Left lobe of liver (tissue), 2 donors: ENCODE results near the gene MYL5. TPM values are rescaled to one million over a fixed set of nuclear protein-coding genes. Genes with fewer than 3 reads are reported as not detected.
A peak's percentile ranks its signal among the peaks of the same experiment; 100 is the strongest.
"Not testable (repeated sequence)": the region's sequence is repeated elsewhere in the genome, so short reads cannot be mapped to it uniquely, and the experiment has no call there.

Experiments used
- ATAC-seq: fragments of 200-7000 bp; cut with Tn5 transposase; one replicate; pipeline ENCODE4 v1.9.1; 2020; ENCODE audit warnings: mild to moderate bottlenecking, moderate library complexity
- DNase-seq: peaks from one replicate; pipeline ENCODE4 v3.0.0-alpha.2; 2020; ENCODE audit warnings: low spot score
- total RNA-seq: library from RNA; stranded (reverse); gene quantifications from one replicate; pipeline ENCODE4 v1.2.1, GENCODE V29; 2021
- donor health status: DM: no; HTN: no; CAD: no; lungs with moderate emphysema.
- donor health status: DM: no; HTN: yes; CAD: no.

Gene MYL5
- total RNA-seq, 1 donor from 2014 or later = 7.4 TPM

DNA sequence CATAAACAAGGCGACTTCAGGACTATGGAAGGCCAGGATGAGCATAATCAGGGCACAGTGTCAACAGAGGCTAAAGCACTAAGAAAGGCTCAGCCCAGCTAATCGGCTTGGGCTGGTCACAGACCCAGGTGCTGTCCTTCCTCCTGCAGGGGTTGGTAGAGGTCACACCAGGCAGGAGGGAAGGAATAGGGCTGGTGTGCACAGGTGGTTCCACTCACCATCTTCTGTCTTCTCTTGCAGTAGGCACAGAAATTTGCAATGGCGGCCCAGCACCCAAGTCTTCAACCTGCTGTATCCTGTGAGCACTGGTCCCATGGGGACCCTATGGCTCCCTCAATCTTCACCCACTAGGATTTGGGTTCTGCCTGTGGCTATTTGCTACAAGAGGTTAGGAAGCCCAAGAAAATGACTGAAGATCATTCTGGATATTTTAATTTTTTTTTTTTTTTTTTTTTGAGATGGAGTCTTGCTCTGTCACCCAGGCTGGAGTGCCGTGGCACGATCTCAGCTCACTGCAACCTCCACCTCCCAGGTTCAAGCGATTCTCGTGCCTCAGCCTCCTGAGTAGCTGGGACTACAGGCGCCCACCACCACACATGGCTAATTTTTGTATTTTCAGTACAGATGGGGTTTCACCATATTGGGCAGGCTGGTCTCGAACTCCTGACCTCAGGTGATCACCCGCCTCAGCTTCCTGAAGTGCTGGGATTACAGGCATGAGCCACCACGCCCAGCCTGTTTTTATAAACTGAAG, 4.4 kb upstream of the MYL5 start:
- ATAC-seq, DNase-seq: not testable (repeated sequence)

DNA sequence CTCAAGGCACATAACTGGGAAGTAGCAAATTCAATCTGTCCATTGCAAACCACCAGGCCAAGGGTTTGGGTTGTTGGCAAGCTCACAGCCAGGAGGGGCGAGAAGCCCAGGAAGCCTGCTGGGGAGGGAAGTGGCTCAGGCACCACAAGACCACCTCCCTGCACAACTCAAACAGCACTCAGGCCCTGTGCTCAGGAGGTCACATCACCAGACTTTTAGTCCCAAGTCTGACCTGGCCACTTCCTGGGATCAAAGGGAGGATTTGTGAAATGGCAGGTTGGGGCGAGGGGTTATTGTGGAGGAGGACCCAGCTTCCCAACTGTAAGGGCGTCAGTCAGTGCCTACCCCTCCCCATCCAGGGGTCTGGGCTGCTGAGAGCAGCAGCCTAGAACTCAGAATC, 2.6 kb upstream of the MYL5 start:
- DNase-seq (no peak), ATAC-seq (no peak)

DNA sequence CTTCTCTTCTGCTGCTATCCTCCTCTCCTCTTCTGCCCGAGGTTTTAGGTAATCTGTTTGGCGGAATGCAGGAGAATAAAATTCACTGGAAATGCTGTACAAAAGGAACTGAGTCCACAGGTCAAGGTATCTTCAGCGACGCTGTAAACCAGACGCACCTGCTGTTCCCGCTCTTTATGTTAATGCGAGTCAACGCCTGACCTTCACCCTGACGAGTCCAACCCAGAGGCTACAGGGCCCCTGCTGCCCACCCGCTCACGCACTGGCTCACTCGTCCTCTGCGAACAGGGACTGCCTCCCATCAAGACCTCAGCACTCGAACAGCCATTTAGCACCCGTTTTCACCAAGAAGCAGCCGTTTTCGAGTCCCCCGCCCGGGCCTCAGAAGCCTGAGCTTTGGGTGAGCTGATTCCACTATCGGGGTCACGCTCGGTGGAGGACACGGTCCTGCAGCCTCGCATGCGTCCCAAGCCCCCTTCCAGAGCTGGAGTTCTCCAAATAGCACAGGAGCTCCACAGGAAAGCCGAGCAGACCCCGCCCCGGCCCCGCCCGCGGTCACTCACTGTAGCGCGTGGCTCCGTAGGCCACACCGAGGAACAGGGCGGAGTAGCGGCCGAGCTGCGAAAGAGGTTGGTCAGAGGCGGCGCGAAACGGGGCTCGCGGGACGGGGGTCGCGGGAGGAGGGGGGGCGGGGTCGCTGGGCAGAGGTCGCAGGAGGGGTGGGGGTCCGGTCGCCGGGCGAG, 822 bp upstream of the MYL5 start:
- ATAC-seq (peak; percentile 44), DNase-seq (peak; percentile 65)

DNA sequence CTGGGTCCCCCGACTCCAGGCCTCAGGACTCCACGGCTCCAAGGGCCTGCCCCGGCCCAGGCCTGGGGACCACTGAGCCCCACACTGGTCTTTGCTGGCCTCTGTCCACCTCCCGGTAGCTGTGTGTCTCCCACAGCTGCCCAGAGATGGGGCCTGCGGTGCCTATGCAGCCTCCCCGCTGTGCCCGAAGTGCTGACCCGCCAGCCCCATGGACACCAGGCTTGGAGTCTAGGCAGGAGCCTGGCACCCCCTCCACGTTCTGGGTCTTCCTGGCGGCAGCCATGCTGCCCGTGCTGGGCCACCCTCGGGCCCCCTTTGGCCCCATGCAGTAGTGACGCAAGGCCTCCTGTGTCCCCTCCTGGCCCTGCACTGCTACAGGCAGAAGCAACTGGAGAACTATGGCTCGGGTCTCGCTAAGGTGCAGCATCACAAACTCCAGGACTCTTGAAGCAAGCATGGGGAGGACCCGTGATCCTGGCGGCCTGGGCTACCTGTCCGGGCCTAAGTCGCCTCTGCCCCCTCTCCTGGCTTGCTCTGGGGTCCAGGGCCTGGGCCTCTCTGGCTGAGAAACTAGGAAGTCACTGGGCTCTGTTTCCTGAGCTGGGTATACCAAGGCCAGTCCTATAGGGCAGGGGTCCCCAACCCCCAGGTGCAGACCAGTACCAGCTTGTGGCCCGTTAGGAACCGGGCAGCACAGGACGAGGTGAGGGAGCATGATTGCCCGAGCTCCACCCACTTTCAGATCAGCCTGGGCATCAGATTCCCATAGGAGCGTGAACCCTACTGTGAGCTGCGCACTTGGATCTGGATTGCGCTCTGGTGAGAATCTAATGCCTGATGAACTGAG, 917 bp downstream of the MYL5 start:
- ATAC-seq = peak; percentile 1
- no peak for DNase-seq

DNA sequence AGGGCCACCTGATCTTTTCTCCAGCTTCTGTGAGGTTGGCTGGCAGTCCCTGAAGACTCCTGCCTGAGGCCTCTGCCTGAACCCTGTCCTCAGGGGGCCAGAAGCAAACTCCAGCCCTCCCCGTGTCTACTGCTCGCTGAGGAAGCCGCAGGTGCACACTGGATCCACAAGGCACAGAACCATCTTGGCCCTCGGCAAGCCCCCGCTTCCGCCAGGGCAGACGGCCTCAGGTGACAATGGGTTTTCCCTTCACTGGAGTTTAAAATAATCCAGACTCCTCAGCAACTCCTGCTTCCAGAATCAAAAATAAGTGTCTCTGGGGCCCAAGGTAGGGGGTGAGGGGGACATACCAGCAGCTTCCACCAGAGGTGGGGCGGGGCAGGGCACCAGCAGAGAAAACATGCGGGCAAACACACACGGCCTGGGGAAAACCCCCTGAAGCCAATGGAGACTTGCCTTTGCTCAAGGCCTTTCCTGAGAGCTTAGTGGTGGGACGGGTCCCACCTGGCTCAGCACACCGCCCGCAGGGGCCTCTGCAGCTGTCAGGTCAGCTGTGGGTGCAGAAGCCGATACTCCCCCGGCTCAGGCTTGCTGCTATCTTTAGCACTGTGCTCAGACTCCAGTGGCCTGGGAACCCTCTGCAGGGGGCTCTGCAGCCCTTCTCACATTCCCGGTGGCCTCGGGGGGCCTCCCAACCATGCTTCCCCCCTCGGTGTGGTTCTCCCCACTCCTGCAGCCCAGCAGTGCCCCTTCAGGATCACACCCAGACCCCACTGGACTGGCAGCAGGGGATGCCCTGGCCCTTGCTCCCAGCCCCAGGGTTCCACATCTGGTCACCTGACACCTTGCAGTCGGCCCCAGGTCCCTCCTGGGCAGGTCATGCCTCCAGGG, 1.9 kb downstream of the MYL5 start:
- DNase-seq (no peak), ATAC-seq (no peak)

DNA sequence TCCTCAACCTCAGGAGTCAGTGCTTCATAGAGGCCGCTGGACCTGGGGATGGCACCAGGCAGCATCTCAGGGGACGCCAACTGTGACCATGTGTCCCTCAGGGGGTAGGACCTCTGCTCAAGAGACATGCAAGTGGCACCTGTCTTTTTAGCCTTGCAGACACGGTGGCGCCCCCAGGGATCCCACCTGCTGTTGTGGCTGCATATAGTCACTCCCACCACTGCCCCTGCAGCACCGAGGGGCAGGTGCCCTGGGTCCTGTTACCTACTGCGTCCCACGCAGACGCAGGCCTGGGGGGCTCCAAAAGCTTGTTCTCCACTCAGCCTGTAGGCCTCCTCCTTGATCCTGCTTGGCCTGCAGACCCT, 2.5 kb downstream of the MYL5 start:
- ATAC-seq (no peak), DNase-seq (no peak)

DNA sequence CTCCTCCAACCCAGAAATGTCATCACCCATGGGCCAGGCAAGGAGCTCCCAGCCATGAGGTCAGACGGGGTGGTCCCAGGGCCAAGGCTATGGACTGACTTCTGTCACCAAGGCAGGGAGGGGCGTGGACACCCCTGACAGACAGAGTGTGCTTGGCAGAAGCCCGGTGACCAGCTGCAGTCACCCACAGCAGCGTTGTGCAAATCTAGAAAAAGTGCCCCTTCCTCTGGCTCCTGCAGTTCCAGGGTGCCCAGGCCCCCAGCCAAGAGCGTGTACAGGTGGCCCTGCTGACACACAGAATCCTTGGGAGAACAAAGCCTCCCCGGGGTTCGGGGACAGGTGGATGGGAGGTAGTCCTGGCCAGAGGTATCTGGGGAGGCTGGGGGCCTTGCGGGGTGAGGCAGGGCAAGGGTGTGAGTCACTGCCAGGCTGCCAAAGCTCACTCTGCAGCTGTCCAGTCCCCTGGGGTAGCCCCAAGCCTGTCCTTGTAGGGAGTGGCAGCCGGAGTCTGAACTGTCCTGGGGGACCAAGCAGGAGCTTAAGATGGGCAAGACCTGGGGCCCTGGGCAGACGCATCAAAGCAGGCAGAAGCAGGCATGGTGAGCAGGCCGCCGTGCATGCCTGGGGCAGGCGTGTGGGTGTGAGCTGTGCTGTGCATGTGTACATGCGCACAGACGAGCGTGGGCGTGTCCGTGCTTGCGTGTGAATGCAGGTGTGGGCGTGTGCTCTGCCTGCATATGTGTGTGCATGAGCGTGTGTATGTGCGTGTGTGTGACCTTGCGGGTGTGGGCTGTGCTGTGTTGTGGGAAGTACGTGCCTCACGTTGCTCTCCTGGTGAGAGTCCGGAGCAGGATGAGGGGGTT, 3.3 kb downstream of the MYL5 start:
- DNase-seq = no peak

DNA sequence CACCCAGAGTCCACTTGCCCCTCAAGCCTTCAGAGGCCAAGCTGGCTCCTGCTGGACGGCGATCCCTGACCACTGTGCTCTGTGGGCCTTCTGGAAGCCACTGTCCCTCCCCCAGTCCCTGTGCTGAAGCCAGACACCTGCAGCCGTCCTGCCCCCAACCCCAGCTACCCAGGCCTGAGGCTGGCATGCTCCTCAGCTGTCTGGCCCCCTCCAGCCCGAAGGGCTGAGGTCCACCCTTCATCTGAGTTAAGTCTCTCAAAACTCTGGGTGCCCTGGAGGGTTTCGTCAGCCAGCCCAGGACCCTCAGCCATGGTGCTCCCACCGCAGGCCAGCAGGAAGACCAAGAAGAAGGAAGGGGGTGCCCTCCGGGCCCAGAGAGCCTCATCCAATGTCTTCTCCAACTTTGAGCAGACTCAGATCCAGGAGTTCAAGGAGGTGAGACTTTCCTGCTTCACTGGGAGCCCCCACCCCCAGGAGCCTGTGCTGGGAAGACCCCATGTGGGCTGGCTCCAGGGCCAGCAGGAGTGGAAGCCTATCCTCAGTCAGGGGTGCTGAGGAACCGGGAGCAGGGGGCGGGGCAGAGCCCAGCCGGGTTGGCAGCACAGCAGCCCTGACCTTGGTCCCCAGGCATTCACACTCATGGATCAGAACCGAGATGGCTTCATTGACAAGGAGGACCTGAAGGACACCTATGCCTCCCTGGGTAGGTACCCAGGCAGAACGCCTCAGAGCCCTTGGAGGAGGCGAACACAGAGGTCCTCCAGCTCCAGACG, 4.2 kb downstream of the MYL5 start:
- DNase-seq (no peak), ATAC-seq (no peak)

More for the DNA sequence above, 3.3 kb downstream of the MYL5 start:
- no peak for ATAC-seq

DNA sequence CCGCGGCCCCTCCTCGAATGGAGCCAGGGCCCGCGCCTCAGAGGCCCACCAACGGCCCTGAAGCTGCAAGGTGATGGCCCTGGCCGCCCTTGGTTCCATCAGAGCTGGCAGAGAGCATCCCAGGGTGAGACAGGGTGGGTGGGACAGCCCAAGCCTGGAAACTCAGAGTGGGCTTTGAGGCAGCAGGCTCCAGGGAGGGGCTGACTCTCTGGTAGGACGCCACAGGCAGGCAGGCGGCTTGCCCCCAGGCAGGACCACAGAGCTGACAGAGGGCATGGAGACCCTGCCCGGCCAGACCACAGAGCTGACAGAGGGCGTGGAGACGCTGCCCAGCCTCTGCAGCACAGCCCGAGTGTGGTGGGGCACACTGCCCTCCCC, 4.8 kb downstream of the MYL5 start:
- no peak for ATAC-seq
- no peak for DNase-seq

DNA sequence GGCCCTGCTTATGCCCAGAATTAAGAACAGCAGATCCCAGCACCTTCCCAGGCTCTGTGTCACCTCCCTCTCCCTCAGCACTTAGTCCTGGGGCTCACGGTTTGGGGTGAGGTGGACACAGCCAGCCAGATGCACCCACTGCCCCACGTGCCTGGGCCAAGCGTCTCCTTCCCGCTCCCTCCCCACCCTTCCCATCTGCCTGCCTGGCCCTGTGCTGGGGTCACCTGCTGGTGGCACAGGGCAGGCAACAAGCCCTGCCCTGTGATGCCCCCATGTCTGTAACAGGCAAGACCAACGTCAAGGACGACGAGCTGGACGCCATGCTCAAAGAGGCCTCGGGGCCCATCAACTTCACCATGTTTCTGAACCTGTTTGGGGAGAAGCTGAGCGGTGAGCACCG, 5.3 kb downstream of the MYL5 start:
- ATAC-seq (no peak), DNase-seq (no peak)

DNA sequence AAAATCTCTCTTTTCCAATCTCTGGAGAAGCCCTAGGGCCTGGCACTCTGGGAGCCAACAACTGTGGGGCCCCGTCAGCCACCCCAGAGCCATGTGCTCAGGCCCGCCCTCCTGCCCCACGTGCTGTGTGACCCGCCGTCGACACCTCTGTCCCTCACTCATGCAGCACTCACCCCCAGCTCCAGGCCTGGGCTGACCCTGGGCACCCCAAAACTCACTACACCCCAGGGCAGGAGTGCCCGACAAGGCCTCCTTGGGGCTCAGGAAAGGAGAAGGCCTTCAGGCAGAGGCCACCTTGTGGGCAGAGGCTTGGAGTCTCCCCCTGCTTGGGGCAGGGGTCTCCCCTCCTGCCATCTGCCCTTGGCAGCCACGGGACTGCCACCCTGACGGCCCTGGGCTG, 5.7 kb downstream of the MYL5 start:
- ATAC-seq = no peak

DNA sequence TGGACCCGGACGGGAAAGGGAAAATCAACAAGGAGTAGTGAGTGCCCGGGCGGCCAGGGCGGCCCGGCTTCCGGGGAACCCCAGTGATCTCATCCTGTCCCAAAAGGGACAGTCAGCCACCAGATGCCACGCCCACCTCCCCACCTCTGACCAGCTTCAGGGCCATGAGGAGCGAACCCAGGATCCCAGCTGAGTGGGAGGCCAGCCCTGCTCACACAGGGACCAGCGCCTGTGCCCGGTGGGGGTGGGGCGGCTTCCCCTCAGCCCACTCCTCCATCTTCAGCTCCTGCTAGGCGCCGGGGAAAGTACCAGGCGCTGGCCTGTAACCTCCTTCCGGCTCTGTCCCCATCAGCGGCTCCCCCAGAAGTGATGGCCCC, 6.2 kb downstream of the MYL5 start:
- DNase-seq = no peak
- no peak for ATAC-seq

More for the DNA sequence above, 5.7 kb downstream of the MYL5 start:
- DNase-seq = no peak

DNA sequence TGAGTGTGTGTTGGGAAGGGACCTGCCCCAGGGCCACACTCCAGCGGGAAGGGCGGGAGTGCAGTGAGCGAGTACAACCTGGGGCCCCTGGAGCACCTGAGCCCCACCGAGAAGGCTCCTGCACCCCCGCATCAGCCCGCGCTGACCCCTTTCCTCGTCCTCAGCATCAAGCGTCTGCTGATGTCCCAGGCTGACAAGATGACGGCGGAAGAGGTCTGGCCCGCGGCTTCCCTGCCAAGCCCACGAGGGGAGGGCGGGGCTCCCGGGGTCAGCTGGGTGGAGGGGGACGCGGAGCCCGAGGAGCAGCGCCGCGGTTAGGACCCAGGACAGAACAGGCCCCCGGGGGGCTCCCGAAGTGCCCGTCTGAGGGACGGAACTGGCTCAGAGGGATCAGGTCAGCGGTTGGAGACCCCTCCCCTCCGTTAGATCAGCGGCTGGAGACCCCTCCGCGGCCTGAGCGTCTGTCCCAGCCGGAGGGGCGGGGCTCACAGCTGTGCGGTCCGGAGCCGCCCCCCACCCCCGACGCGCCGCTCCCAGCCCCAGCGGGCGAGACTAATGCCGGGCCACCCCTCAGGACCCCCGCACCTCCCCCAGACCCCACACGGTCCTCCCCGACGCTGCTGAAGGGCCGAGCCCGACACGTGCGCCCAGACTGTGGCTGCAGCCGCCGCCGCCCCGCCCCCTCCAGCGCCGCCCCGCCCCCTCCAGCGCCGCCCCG, 6.7 kb downstream of the MYL5 start:
- DNase-seq = no peak
- ATAC-seq = peak; percentile 8

DNA sequence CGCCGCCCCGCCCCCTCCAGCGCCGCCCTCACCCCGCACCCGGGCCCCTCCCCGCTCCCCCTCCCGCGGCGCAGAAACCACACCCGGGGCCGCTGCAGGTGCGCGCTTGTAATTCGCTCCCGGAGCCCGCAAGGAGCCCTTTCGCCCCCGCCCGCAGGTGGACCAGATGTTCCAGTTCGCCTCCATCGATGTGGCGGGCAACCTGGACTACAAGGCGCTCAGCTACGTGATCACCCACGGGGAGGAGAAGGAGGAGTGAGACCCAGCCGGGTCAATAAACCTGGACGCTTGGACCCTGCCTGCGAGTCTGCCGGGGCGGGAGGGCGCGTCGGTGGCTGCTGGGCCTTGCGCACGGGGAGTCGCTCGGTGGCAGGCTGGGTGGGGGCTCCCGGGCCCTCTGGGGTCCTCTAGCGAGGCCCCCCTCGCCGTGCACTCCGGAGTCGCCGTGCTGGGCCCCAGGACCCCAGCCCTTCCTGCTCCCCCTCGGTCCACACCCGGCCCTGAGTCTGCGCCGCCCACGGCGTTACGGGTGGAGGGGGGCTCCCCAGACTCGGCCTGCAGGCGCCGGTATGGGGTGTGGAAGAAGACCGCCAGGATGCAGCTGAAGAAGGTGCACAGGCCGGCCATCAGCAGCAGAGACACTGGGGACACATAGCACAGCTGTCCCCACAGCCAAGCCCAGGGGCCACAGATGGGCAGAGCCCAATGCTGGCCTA, 7.6 kb downstream of the MYL5 start:
- ATAC-seq (no peak), DNase-seq (no peak)

DNA sequence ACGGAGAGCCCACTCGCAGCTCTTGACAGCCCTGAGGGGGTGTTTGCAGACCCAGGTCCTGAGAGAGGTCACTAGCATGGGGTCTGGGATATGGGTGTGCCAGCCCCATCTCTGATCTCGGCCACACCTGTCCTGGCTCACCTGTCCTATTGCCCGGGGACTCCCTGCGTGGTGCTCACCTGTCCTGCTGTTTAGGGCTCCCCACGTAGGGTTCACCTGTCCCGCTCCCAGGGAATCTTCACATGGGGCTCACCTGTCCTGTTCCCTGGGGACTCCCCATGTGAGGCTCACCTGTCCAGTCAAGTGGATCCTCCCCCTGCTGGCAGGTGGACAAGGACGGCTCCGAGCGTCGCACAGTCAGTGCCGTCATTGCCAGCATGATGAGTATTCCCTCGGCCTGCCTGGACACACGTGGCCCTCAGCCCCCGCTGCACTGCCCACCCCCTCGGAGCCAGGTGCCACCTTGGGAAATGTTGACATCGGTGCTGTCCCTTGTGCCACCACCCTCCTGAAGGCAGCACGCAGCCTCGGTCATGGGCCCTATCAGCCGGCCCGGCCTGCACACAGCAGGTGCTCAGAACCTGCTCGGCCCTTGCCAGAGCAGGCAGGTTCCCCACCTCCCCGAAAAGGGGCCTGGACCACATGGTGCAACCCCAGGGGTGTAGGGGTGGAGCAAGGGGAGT, 8.3 kb downstream of the MYL5 start:
- ATAC-seq (no peak), DNase-seq (no peak)

DNA sequence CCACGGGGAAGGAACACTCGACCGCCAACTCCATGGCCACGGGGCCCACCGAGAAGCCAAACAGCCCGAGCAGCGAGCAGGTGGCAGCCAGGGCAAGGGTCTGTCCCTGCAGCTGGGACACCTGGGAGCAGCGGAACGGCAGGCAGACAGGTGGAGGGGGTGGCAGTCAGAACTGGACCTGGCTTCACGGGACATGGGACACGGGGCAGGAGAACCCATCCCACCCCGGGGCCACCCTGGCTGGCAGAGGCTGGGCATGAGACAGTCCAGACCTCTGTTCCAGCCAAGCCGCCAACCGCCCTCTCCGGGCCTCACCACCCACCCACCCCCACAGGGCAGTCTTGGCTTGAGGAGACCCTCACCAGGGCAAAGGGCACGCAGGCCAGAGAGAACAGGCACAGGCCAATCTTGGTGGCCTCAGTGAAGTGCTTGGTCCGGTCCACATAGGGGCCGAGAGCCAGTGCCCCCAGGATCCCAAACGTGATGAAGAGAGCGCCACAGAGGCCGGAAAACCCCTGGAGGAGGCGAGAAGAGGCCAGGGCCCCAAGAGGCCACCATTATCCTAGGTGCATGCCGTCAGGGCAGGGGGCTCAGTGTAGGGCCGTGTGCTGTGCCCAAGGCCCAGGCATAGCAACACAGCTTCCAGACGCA, 9.0 kb downstream of the MYL5 start:
- ATAC-seq (no peak), DNase-seq (no peak)
